ENCODE data around the gene LRRC75A.

- TF ChIP-seq POLR2A (IDR thresholded peaks at IDR 0.05; ENCODE audit: control extremely low read depth in 1 of 2, low read depth in 2 of 2, low read length in 2 of 2) (no peak), SP1 (IDR thresholded peaks at IDR 0.05; ENCODE audit: low read depth, low read length) (no peak), BRCA1 (IDR thresholded peaks at IDR 0.05; ENCODE audit: low read depth, low read length) (no peak), CHD1 (IDR thresholded peaks at IDR 0.05; ENCODE audit: low read depth, low read length) (no peak), SIX5 (IDR thresholded peaks at IDR 0.05; ENCODE audit: low read depth, low read length) (no peak), CTCF (IDR thresholded peaks at IDR 0.05; ENCODE audit: control extremely low read depth in 1 of 3, insufficient read depth in 1 of 3, low read depth in 1 of 3, low read length in 3 of 3) (no peak), EZH2 (IDR thresholded peaks at IDR 0.05; ENCODE audit: low read depth, low read length, severe bottlenecking) (no peak), ZNF274 (IDR thresholded peaks at IDR 0.05; ENCODE audit: borderline replicate concordance, extremely low read depth, low read length) (no peak), ATF3 (IDR thresholded peaks at IDR 0.05; ENCODE audit: insufficient read depth, low read depth, low read length) (no peak), EGR1 (IDR thresholded peaks at IDR 0.05; ENCODE audit: borderline replicate concordance, low read depth, low read length) (no peak), CEBPB (IDR thresholded peaks at IDR 0.05; ENCODE audit: low read depth, low read length) (no peak), EP300 (IDR thresholded peaks at IDR 0.05; ENCODE audit: borderline replicate concordance in 1 of 2, low read depth in 2 of 2, low read length in 2 of 2) (no peak), KDM5A (IDR thresholded peaks at IDR 0.05; ENCODE audit: low read length) (no peak)
- TF ChIP-seq, protein P1, sequence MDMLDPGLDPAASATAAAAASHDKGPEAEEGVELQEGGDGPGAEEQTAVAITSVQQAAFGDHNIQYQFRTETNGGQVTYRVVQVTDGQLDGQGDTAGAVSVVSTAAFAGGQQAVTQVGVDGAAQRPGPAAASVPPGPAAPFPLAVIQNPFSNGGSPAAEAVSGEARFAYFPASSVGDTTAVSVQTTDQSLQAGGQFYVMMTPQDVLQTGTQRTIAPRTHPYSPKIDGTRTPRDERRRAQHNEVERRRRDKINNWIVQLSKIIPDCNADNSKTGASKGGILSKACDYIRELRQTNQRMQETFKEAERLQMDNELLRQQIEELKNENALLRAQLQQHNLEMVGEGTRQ (IDR thresholded peaks at IDR 0.05; ENCODE audit: low read length) = no peak
Observed at GRCh38 chr17:16447676-16448075, 44.3 kb downstream of the LRRC75A start.

Data from H1 (cell line).